Measurements from ENCODE around the gene LRRC15.

The LRRC15 gene

GRCh38 chr3:194330160-194330559 is 39.4 kb downstream of the LRRC15 start:
- DNase-seq = no peak

GRCh38 chr3:194329583-194329965 is 40.0 kb downstream of the LRRC15 start:
- no peak for DNase-seq

GRCh38 chr3:194328942-194329582 is 40.5 kb downstream of the LRRC15 start:
- DNase-seq = no peak

- DNase-seq = peak; percentile 18
Measured at GRCh38 chr3:194328053-194328657, 41.4 kb downstream of the LRRC15 start.

GRCh38 chr3:194327218-194328052 is 42.1 kb downstream of the LRRC15 start:
- no peak for DNase-seq

- no peak for DNase-seq
Measured at GRCh38 chr3:194326968-194327217, 42.6 kb downstream of the LRRC15 start.

- no peak for DNase-seq
Measured at GRCh38 chr3:194326192-194326967, 43.2 kb downstream of the LRRC15 start.

- DNase-seq = no peak
Measured at GRCh38 chr3:194325424-194326153, 44.0 kb downstream of the LRRC15 start.

GRCh38 chr3:194324823-194325327 is 44.7 kb downstream of the LRRC15 start:
- no peak for DNase-seq

GRCh38 chr3:194323785-194324735 is 45.5 kb downstream of the LRRC15 start:
- DNase-seq = no peak

GRCh38 chr3:194322678-194323211 is 46.8 kb downstream of the LRRC15 start:
- DNase-seq = no peak

- DNase-seq = no peak
Measured at GRCh38 chr3:194321693-194322640, 47.6 kb downstream of the LRRC15 start.

GRCh38 chr3:194320744-194321243 is 48.7 kb downstream of the LRRC15 start:
- no peak for DNase-seq

- DNase-seq = no peak
Measured at GRCh38 chr3:194320100-194320499, 49.4 kb downstream of the LRRC15 start.

GRCh38 chr3:194318511-194319161 is 50.9 kb downstream of the LRRC15 start:
- no peak for DNase-seq

GRCh38 chr3:194316918-194317317 is 52.6 kb downstream of the LRRC15 start:
- no peak for DNase-seq

GRCh38 chr3:194315965-194316361 is 53.6 kb downstream of the LRRC15 start:
- no peak for DNase-seq

GRCh38 chr3:194315088-194315964 is 54.2 kb downstream of the LRRC15 start:
- DNase-seq = peak; percentile 80
